GM19455 (cell line): ENCODE data around the gene SLC2A13.
"Not testable (repeated sequence)": the region's sequence is repeated elsewhere in the genome, so short reads cannot be mapped to it uniquely, and the experiment has no call there.

Experiments used
- ATAC-seq: cut with Tn5 transposase; IDR thresholded peaks from one replicate; pipeline ENCODE4 v1.9.1; 2021; ENCODE audit not compliant: unreplicated experiment

Gene SLC2A13

DNA sequence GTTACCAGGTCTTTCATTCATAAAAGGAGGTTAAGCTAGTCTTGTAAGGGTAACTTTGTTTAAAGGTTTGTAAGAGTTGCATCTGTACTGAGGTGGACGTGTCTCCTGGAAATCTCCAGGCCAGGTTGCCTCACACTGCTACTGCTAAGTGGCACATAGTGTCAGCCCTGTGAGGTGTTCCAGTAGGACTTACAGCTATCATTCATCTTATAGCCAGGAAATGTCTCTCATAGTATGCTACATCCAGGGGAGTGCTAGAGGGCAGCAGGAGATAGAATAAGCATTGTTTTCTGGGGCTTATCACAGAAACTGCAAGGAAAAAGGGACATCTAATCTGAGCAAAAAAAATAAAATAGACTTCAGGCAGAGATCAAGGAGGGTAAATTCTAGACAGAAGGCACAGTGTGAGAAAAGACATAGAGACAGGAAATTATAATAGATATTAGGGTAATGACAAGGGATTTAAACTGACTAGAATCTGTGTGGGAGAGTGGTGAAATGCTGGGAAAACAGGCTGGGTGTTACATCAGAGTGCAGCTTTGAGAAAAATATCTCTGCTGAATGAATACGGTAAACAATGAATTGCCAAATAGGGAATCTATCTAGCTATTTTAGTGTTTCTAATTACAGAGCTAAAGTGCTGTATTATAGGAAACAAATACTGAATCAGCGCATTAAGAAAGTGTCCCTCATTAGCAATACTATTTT lies 281.2 kb downstream of the SLC2A13 start:
- no peak for ATAC-seq

GRCh38 chr12:39816671-39817185 lies 289.2 kb downstream of the SLC2A13 start:
- ATAC-seq: no peak

DNA sequence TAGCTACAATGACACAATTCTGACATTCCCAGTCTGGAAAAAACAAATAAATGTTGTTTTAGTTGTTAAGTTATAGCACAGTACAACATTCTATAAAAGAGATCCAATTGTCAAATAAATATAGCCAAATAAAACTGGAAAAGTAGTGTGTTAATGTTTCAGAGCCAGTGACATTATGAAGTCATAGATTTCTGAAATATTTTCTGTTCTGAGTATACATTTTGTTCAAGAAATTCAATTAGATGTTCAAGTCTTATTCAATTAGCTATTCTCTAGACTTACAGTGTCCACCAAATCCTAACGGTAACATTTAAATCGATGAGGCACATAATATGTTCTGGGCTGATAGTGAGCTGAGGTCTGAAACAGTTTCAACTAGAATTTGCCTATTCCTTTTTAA lies 290.1 kb downstream of the SLC2A13 start:
- no peak for ATAC-seq

DNA sequence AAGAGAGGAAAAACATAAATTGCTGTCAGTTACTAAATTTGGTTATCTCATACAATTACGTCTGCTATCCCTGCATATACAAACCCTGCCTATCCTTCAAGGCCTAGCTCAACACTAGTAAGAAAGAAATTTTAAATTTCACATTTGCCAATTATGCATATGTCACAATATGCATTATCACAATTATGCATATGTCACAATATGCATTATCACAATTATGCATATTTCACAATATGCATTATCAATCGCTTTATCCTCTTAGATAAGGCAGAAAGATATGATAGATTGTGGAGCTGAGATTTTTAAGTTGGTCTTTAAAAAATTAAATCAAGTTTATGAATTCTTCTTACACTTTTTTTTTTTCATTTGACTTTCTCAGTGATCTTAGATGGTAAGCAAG lies 291.3 kb downstream of the SLC2A13 start:
- ATAC-seq: no peak

DNA sequence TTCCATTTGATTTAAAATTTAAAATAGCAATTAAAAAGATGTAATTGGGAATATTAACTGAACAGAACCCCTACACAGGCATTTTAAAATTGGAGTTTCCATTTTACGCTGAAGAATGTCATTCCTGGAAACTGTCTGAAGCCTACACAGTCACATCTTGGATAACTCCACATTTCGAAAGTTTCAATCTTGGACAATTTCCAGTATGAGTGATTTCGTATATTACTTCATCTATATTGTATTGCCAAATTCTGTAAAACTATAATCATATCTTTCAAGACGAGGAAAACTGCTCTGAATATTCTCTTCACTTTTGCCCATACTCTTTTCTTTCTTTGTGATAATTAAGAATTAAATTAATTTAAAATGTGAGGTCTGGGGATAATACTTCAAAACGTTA lies 292.1 kb downstream of the SLC2A13 start:
- ATAC-seq: no peak

- ATAC-seq: not testable (repeated sequence)
Observed at GRCh38 chr12:39812456-39812855, 293.4 kb downstream of the SLC2A13 start.

- ATAC-seq: peak; percentile 75
Observed at GRCh38 chr12:39807043-39807442, 298.8 kb downstream of the SLC2A13 start.

GRCh38 chr12:39805651-39806050 lies 300.2 kb downstream of the SLC2A13 start:
- ATAC-seq: no peak

DNA sequence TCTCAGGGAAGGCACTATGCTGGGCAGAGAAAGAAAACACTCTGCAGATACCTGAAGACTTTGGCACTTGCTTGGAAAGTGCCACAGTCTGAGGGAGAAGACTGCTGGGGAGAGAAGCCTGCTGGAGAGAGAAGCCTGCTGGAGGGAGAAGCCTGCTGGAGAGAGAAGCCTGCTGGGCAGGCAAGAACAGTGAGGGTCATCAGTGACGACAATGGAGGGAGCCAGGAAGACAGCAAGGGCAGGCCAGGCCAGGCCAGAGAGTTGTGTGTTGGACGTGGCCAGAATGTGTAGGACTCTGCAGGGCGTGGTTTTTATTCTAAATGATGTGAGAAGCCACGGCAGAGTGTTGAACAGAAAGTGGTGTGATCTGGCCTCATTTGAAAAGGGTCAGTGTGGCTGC lies 301.0 kb downstream of the SLC2A13 start:
- no peak for ATAC-seq

- ATAC-seq: no peak
Observed at GRCh38 chr12:39804479-39804878, 301.4 kb downstream of the SLC2A13 start.

GRCh38 chr12:39803151-39803550 lies 302.7 kb downstream of the SLC2A13 start:
- no peak for ATAC-seq

DNA sequence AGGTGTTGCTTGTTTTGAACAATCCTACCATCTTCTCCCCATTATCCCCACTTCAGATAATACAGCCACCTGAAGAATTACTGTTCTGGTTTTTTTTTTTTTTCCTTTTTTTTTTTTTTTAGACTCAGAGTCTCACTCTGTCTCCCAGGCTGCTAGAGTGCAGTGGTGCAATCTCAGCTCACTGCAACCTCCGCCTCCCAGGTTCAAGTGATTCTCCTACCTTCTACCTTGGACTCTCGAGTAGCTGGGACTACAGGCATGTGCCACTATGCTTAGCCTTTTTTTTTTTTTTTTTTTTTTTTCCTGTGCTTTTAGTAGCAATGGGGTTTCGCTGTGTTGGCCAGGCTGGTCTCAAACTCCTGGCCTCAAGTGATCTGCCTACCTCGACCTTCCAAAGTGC lies 306.9 kb downstream of the SLC2A13 start:
- ATAC-seq: no peak

DNA sequence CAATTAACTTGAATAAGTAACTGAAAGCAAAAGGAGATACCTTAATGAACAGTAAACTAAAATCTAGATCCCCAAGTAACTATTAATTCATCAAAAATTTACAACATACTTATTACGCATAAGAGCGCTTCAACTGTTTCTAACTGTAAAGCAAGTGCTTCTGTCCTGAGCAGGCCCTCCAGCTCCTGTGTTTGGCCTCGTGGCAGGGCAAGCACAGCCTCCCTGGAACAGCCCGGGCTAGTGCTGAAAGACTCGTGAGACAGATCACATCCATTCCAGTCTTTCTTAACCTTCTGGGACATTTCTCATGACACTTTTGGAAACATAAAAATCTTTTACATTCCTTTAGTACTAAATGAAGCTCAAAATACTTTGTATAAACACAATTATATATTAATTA lies 307.5 kb downstream of the SLC2A13 start:
- no peak for ATAC-seq

- no peak for ATAC-seq
Observed at GRCh38 chr12:39795481-39795880, 310.4 kb downstream of the SLC2A13 start.

DNA sequence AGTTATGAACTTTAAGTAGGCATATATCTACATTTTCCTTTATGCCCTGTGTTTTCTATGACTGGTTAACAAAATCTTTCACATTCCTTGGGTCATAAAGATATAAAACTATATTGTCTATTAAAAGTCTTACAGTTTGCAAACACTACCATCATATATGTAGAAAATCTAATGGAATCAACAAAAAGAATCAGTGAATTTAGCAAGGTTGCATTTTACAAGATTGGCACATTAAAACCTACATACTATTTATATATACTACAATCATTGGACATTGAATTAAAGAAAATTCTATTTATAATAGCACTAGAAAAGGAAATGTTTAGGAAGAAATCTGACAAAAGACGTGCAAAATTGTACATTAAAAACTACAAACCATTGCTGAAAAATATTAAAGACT lies 312.9 kb downstream of the SLC2A13 start:
- ATAC-seq: no peak

GRCh38 chr12:39788239-39788638 lies 317.6 kb downstream of the SLC2A13 start:
- no peak for ATAC-seq

GRCh38 chr12:39785814-39786213 lies 320.1 kb downstream of the SLC2A13 start:
- ATAC-seq: not testable (repeated sequence)

DNA sequence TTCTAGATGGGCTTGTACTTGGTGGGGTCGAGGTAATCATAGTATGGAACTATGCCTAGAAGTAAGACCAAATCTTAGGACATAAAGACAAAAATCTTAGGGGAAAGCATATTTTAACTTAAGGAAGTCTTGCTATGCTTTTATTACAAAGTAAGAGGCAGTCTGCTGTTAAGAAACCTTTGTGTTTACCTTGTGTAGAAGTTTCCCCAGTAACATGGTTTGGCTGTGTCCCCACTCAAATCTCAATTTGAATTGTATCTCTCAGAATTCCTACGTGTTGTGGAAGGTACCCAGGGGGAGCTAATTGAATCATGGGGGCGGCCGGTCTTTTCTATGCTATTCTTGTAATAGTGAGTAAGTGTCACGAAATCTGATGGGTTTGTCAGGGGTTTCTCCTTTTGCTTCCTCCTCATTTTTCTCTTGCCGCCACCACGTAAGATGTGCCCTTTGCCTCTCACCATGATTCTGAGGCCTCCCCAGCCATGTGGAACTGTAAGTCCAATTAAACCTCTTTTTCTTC lies 323.8 kb downstream of the SLC2A13 start:
- no peak for ATAC-seq

DNA sequence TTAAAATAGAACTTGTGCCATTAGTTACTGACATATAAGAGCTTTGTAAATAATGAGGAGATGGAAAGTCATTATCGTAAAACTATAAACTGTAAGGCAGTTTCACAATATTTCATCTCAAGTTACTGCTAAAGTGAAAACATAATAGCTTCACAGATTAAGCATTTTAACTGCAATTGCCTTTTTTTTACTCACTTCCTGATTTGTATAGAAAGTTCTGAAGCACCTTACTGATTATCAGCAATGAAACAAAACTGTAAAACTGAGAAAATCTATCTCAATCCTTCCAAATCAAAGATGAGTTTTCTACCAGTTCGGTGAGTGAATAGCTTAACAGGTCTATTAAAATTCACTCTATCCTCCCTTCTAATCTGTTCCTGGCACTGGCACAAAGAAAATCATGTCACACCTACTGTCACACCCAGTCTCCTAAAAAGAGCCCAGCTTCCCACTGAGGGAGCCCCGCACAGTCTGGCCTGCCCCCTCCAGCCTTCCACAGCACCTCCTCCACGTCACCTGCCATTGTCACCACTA lies 324.9 kb downstream of the SLC2A13 start:
- ATAC-seq: no peak

DNA sequence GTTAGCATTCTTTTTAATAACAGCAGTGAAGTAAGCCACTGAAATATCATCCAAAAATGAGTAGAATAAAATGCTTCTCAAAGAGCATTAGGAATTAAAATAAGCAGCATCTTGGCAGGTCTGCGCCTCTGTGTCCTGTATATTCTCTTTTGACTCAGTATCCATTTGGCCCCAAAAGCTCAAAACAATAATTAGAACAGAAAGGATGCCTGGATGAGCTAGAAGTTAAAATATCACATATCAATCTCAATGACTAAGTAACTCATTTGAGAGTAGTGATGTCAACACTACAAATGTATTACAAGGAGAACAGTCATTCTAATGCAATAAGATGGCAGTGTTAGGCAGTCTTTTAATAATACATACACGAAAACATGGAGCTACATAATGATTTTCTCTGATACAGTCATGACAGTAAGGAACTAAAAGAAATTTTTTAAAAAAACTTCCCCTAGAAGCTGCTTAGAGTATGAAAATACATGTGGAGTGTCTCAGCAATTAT lies 325.4 kb downstream of the SLC2A13 start:
- ATAC-seq: no peak

GRCh38 chr12:39779768-39780340 lies 326.0 kb downstream of the SLC2A13 start:
- no peak for ATAC-seq

GRCh38 chr12:39777465-39777864 lies 328.4 kb downstream of the SLC2A13 start:
- no peak for ATAC-seq
